SK-N-SH (cell line): ENCODE data around the gene NCAM2. TPM values are rescaled to one million over a fixed set of nuclear protein-coding genes. Genes with fewer than 3 reads are reported as not detected.

Source experiments
- CTCF ChIA-PET: fragments of 300-600, 350-600 bp; formaldehyde crosslinking; extraction: SDS; loops from one replicate; lab custom pipeline; 2021; lab: Yijun Ruan, JAX
- POLR2A ChIA-PET: fragments of 350-600 bp; sonication (Branson Sonifier 250); formaldehyde crosslinking; extraction: SDS; loops from one replicate; lab custom pipeline; 2020; ENCODE audit warnings: antibody characterized with exemption, inconsistent platforms; lab: Yijun Ruan, JAX
- DNase-seq: peaks from one replicate; pipeline ENCODE4 v3.0.0; 2012
- H2AFZ ChIP-seq: fragments of 200-600 bp; sonication (generic); 2 replicates; pipeline ENCODE4 v1.8.1; 2016; ENCODE audit warnings: antibody characterized with exemption, mild to moderate bottlenecking, low read depth
- H3F3A ChIP-seq: fragments of 200-600 bp; sonication (generic); replicated peaks from 2 replicates; pipeline ENCODE3; 2016; ENCODE audit warnings: antibody characterized with exemption, mild to moderate bottlenecking; ENCODE audit not compliant: insufficient read depth
- H3K27ac ChIP-seq, 2 experiments: fragments of 200-500 bp in 1 of 2; fragments of 200-600 bp in 1 of 2; sonication (Bioruptor generic) in 1 of 2; sonication (generic), shearing (Covaris generic) in 1 of 2; 2 replicates each; pipeline versions ENCODE4 v1.5.1 to v1.6.1; 2014 to 2016; ENCODE audit warnings: low read depth in 2 of 2, inconsistent platforms in 1 of 2, low read length in 1 of 2, mild to moderate bottlenecking in 1 of 2, mixed read lengths in 1 of 2
- H3K27me3 ChIP-seq: fragments of 200-600 bp; sonication (generic), shearing (Covaris generic); 2 replicates; pipeline ENCODE4 v1.6.1; 2016; ENCODE audit warnings: mixed run types; ENCODE audit not compliant: insufficient read depth
- H3K36me3 ChIP-seq, 2 experiments: fragments of 200-500 bp in 1 of 2; fragments of 200-600 bp in 1 of 2; sonication (Bioruptor generic) in 1 of 2; sonication (generic) in 1 of 2; replicated peaks in 1 of 2; 2 replicates each; pipeline versions ENCODE3 to v1.5.1; 2014 to 2016; ENCODE audit warnings: low read length in 1 of 2, mild to moderate bottlenecking in 1 of 2; ENCODE audit not compliant: insufficient read depth in 2 of 2, control insufficient read depth in 1 of 2
- H3K4me1 ChIP-seq, 2 experiments: fragments of 200-500 bp in 1 of 2; fragments of 200-600 bp in 1 of 2; sonication (Bioruptor generic) in 1 of 2; sonication (generic), shearing (Covaris generic) in 1 of 2; 2 replicates each; pipeline versions ENCODE4 v1.5.1 to v1.6.1; 2014 to 2016; ENCODE audit warnings: low read depth in 1 of 2, low read length in 1 of 2, mixed run types in 1 of 2; ENCODE audit not compliant: insufficient read depth in 2 of 2, control insufficient read depth in 1 of 2
- H3K4me2 ChIP-seq: fragments of 200-600 bp; sonication (generic), shearing (Covaris generic); 2 replicates; pipeline ENCODE4 v1.6.1; 2017; ENCODE audit warnings: mixed run types
- H3K4me3 ChIP-seq, 2 experiments: fragments of 200-500 bp in 1 of 2; fragments of 200-600 bp in 1 of 2; sonication (Bioruptor generic) in 1 of 2; sonication (generic), shearing (Covaris generic) in 1 of 2; 2 replicates each; pipeline versions ENCODE4 v1.5.1 to v1.8.1; 2014 to 2016; ENCODE audit warnings: low read depth in 2 of 2, inconsistent platforms in 1 of 2, low read length in 1 of 2, mild to moderate bottlenecking in 1 of 2, mixed read lengths in 1 of 2, moderate library complexity in 1 of 2
- H3K79me2 ChIP-seq: fragments of 200-600 bp; sonication (generic); 2 replicates; pipeline ENCODE4 v1.8.1; 2017; ENCODE audit warnings: mild to moderate bottlenecking; ENCODE audit not compliant: insufficient read depth
- H3K9ac ChIP-seq: fragments of 200-600 bp; sonication (generic); 2 replicates; pipeline ENCODE4 v1.6.1; 2017; ENCODE audit warnings: mixed run types
- H3K9me2 ChIP-seq: fragments of 200-600 bp; sonication (generic); 2 replicates; pipeline ENCODE4 v1.6.1; 2017; ENCODE audit warnings: mixed run types
- H3K9me3 ChIP-seq: fragments of 200-600 bp; sonication (generic); 2 replicates; pipeline ENCODE4 v1.6.1; 2017; ENCODE audit warnings: mixed run types, mild to moderate bottlenecking, moderate library complexity
- H4K20me1 ChIP-seq: fragments of 200-600 bp; sonication (generic); 2 replicates; pipeline ENCODE4 v1.6.1; 2017; ENCODE audit warnings: mild to moderate bottlenecking, mixed run types; ENCODE audit not compliant: insufficient read depth
- EP300 ChIP-seq, 2 experiments: IDR thresholded peaks; 2 replicates each; pipeline versions ENCODE4 v1.4.0 to v1.6.1; 2012; ENCODE audit warnings: borderline replicate concordance in 1 of 2, low read depth in 1 of 2, low read length in 1 of 2
- FOXJ3 ChIP-seq: sonication (generic); formaldehyde crosslinking; IDR thresholded peaks from 2 replicates; pipeline ENCODE4 v1.5.1; 2020; ENCODE audit warnings: mild to moderate bottlenecking, missing genetic modification reagents
- FOXM1 ChIP-seq: IDR thresholded peaks from 2 replicates; pipeline ENCODE4 v1.4.0; 2012; ENCODE audit warnings: low read depth, mild to moderate bottlenecking
- GABPA ChIP-seq: IDR thresholded peaks from 2 replicates; pipeline ENCODE4 v1.4.0; 2012; ENCODE audit warnings: low read depth, mild to moderate bottlenecking
- MAX ChIP-seq: IDR thresholded peaks from 2 replicates; pipeline ENCODE4 v1.4.0; 2012; ENCODE audit warnings: low read depth
- REST ChIP-seq: IDR thresholded peaks from 2 replicates; pipeline ENCODE4 v1.6.1; 2012; ENCODE audit warnings: mild to moderate bottlenecking, low read depth, low read length, moderate library complexity
- RFX5 ChIP-seq: IDR thresholded peaks from 2 replicates; pipeline ENCODE4 v1.6.1; 2012; ENCODE audit warnings: mild to moderate bottlenecking, improper control_type of control experiment, low read length
- SIN3A ChIP-seq: IDR thresholded peaks from 2 replicates; pipeline ENCODE4 v1.6.1; 2012; ENCODE audit warnings: low read depth, mild to moderate bottlenecking, low read length, moderate library complexity, borderline replicate concordance
- TEAD4 ChIP-seq: IDR thresholded peaks from 2 replicates; pipeline ENCODE4 v1.4.0; 2012; ENCODE audit warnings: mild to moderate bottlenecking, borderline replicate concordance; ENCODE audit not compliant: insufficient read depth
- USF1 ChIP-seq: IDR thresholded peaks from 2 replicates; pipeline ENCODE4 v1.4.0; 2012; ENCODE audit warnings: low read depth, borderline replicate concordance
- ZBTB33 ChIP-seq: IDR thresholded peaks from 2 replicates; pipeline ENCODE4 v1.4.0; 2012; ENCODE audit warnings: low read depth, borderline replicate concordance
- polyA plus RNA-seq, 3 experiments: library from polyadenylated mRNA; depleted of rRNA; stranded (reverse); fragments of >200 nt; gene quantifications; 2 replicates each; pipeline ENCODE4 v1.2.3, GENCODE V29; 2012

Gene NCAM2
- polyA plus RNA-seq, 1 of the 3 experiments (the other 2 are of a cell fraction), result 2.1 TPM

GRCh38 chr21:21367583-21367982 is 369.4 kb downstream of the NCAM2 start:
- H3K27me3 ChIP-seq, result no peaks in the 10 kb centered on the region
- ChIA-PET POLR2A (no interaction called here), CTCF (interaction anchor here (0.6 to 1.1 kb wide), 2 partner anchors 9 to 367 kb away, joined by 3 read pairs; no protein-coding TSS in a partner anchor)
- no peak overlapping the region for H3K27ac ChIP-seq
- no peaks in the 10 kb centered on the region for H3K9me3 ChIP-seq
- H3K79me2 ChIP-seq, result no peaks in the 10 kb centered on the region
- no peaks in the 10 kb centered on the region; a peak in 2 of 4 replicates for H3K4me1 ChIP-seq
- no peak overlapping the region for H3K4me3 ChIP-seq
- no peak overlapping the region for H3K9ac ChIP-seq
- no peaks in the 10 kb centered on the region for H3K36me3 ChIP-seq
- H3K4me2 ChIP-seq, result no peak overlapping the region
- no peak overlapping the region for H2AFZ ChIP-seq
- H4K20me1 ChIP-seq, result no peaks in the 10 kb centered on the region
- no peak for DNase-seq
- no peak for TF ChIP-seq ZBTB33
- TF ChIP-seq MAX, result no peak
- TF ChIP-seq USF1, result no peak
- TF ChIP-seq REST, result no peak
- TF ChIP-seq SIN3A, result no peak
- no peak for TF ChIP-seq GABPA
- TF ChIP-seq RFX5, result no peak
- no peak for TF ChIP-seq EP300 (IDR thresholded peaks at IDR 0.05; ENCODE audit: borderline replicate concordance in 1 of 2, low read depth in 1 of 2, low read length in 1 of 2)
- no peak for TF ChIP-seq FOXM1
- no peak for TF ChIP-seq FOXJ3 (CRISPR knock-in tag)
- TF ChIP-seq TEAD4, result no peak
- H3F3A ChIP-seq, result no peaks in the 10 kb centered on the region
- H3K9me2 ChIP-seq, result no peaks in the 10 kb centered on the region
